ENCODE data around the gene FXN. TPM values are rescaled to one million over a fixed set of nuclear protein-coding genes. Genes with fewer than 3 reads are reported as not detected.
A peak's percentile ranks its signal among the peaks of the same experiment; 100 is the strongest.

The FXN gene
- total and polyA plus RNA-seq, 4 donors = 3.6 to 13.5 (median 10.6) TPM

DNA sequence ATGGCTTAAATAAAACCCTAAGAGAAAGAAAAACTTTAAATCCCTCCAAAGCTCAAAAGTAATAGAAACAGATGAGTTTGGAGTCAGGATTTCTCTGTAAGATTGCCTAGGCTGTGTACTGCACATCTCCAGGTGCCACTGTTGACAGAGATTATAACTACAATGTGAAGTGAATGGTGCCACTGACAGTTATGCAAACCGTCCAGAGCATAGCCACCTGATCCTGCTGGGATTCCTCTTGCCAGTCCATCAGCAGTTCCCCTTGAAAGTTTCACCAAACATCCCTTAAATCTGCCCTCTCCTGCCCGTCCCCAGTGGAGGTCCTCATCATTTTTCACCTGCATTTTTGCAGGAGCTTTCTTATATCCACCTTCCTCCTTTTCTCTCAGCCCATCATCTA is 42.5 kb downstream of the FXN start:
- no peak for DNase-seq
- Histone ChIP-seq H3K9me3 (ENCODE audit: control insufficient read depth in 4 of 4, insufficient read depth in 3 of 4, low read length in 3 of 4) (no peaks in the 10 kb centered on the region), H3K36me3 (ENCODE audit: control insufficient read depth in 4 of 4, insufficient read depth in 4 of 4, low read length in 4 of 4) (no peaks in the 10 kb centered on the region), H3K4me1 (ENCODE audit: control insufficient read depth in 5 of 5, insufficient read depth in 5 of 5, low read length in 5 of 5) (peaks cover 0 to 16% (median 1%) of the 10 kb centered on the region in 5 donors), H3K27me3 (ENCODE audit: control insufficient read depth in 3 of 3, insufficient read depth in 3 of 3, low read length in 2 of 3) (no peaks in the 10 kb centered on the region), H3K9ac (ENCODE audit: insufficient read depth in 1 of 2, low read length in 2 of 2) (no peak overlapping the region), H3K4me3 (no peak overlapping the region), H3K27ac (ENCODE audit: low read depth in 1 of 2, low read length in 1 of 2) (peak overlapping the region in 1 of 2 donors; percentile 34)
- TF ChIP-seq CTCF (IDR thresholded peaks at IDR 0.05; ENCODE audit: control extremely low read depth, extremely low read depth) = no peak
- ATAC-seq (ENCODE audit: insufficient read depth, low FRiP score) = no peak
- WGBS, 2 donors = 45 to 70% methylated on average over 2 of the region's 2 CpGs

DNA sequence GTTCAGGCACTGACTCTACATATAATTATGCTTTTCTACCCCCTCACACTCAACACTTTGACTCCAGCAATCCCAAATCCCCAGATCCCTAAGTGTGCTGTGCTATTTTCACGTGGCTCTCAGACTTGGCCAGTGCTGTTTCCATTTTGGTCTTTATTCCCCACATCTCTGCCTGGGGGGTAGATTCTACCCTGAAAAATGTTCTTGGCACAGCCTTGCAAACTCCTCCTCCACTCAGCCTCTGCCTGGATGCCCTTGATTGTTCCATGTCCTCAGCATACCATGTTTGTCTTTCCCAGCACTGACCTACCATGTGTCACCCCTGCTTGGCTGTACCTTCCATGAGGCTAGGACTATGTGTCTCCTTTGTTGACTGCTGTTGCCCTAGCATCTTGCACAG is 43.0 kb downstream of the FXN start:
- WGBS, 2 donors = 0 to 26% methylated on average over 1 of the region's 1 CpG
- Histone ChIP-seq H3K9ac (ENCODE audit: insufficient read depth in 1 of 2, low read length in 2 of 2) (no peak overlapping the region), H3K9me3 (ENCODE audit: control insufficient read depth in 4 of 4, insufficient read depth in 3 of 4, low read length in 3 of 4) (no peaks in the 10 kb centered on the region), H3K27ac (ENCODE audit: low read depth in 1 of 2, low read length in 1 of 2) (peak overlapping the region in 1 of 2 donors; percentile 53), H3K36me3 (ENCODE audit: control insufficient read depth in 4 of 4, insufficient read depth in 4 of 4, low read length in 4 of 4) (no peaks in the 10 kb centered on the region), H3K4me1 (ENCODE audit: control insufficient read depth in 5 of 5, insufficient read depth in 5 of 5, low read length in 5 of 5) (peaks cover 0 to 16% (median 1%) of the 10 kb centered on the region in 5 donors), H3K27me3 (ENCODE audit: control insufficient read depth in 3 of 3, insufficient read depth in 3 of 3, low read length in 2 of 3) (no peaks in the 10 kb centered on the region), H3K4me3 (no peak overlapping the region)
- DNase-seq (peak in 2 of 3 donors; percentile 39 to 49), ATAC-seq (ENCODE audit: insufficient read depth, low FRiP score) (peak; percentile 47)
- TF ChIP-seq CTCF (IDR thresholded peaks at IDR 0.05; ENCODE audit: control extremely low read depth, extremely low read depth) = no peak

DNA sequence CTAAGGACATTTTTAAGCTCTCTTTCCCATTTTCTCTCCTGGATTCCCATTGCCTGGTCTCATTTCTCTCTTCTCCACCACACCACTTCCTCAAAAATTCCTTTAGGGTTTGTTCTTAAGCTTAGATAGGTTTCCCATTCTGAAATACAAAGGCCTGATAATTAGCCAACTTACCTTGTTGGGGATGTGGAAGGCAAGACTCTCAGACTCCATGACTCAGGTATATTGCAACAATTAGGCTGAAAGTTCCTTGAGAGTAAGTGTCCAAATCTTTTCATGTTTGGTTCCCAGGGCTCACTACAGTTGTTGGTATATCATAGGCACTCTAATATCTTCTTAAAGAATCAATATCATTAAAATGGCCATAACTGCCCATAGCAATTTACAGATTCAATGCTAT is 43.6 kb downstream of the FXN start:
- no peak for TF ChIP-seq CTCF (IDR thresholded peaks at IDR 0.05; ENCODE audit: control extremely low read depth, extremely low read depth)
- Histone ChIP-seq H3K27me3 (ENCODE audit: control insufficient read depth in 3 of 3, insufficient read depth in 3 of 3, low read length in 2 of 3) (no peaks in the 10 kb centered on the region), H3K9me3 (ENCODE audit: control insufficient read depth in 4 of 4, insufficient read depth in 3 of 4, low read length in 3 of 4) (no peaks in the 10 kb centered on the region), H3K9ac (ENCODE audit: insufficient read depth in 1 of 2, low read length in 2 of 2) (no peak overlapping the region), H3K4me3 (no peak overlapping the region), H3K36me3 (ENCODE audit: control insufficient read depth in 4 of 4, insufficient read depth in 4 of 4, low read length in 4 of 4) (no peaks in the 10 kb centered on the region), H3K4me1 (ENCODE audit: control insufficient read depth in 5 of 5, insufficient read depth in 5 of 5, low read length in 5 of 5) (peaks cover 0 to 16% (median 1%) of the 10 kb centered on the region in 5 donors), H3K27ac (ENCODE audit: low read depth in 1 of 2, low read length in 1 of 2) (peak overlapping the region in 1 of 2 donors; percentile 53)
- ATAC-seq (ENCODE audit: insufficient read depth, low FRiP score) = no peak
- no peak for DNase-seq

DNA sequence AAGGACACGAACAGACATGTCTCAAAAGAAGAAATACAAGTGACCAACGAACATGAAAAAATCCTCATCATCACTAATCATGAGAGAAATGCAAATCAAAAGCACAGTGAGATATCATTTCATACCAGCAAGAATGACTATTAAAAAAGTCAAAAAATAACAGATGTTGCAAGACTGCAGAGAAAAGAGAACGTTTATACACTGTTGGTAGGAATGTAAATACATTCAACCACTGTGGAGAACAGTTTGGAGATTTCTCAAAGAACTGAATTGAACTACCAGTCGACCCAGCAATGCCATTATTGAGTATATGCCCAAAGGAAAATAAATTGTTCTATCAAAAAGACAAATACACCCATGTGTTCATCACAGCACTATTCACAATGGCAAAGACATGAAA is 45.7 kb downstream of the FXN start:
- H3K27me3 ChIP-seq (ENCODE audit: control insufficient read depth in 3 of 3, insufficient read depth in 3 of 3, low read length in 2 of 3) = no peaks in the 10 kb centered on the region

More for the DNA sequence above, 45.7 kb downstream of the FXN start:
- ATAC-seq (ENCODE audit: insufficient read depth, low FRiP score) (no peak), DNase-seq (no peak)
- no peak overlapping the region for H3K4me3 ChIP-seq
- H3K27ac ChIP-seq (ENCODE audit: low read depth in 1 of 2, low read length in 1 of 2) = no peak overlapping the region
- H3K36me3 ChIP-seq (ENCODE audit: control insufficient read depth in 4 of 4, insufficient read depth in 4 of 4, low read length in 4 of 4) = no peaks in the 10 kb centered on the region
- no peak overlapping the region for H3K9ac ChIP-seq (ENCODE audit: insufficient read depth in 1 of 2, low read length in 2 of 2)
- peaks cover 0 to 22% (median 2%) of the 10 kb centered on the region in 5 donors for H3K4me1 ChIP-seq (ENCODE audit: control insufficient read depth in 5 of 5, insufficient read depth in 5 of 5, low read length in 5 of 5)
- no peaks in the 10 kb centered on the region for H3K9me3 ChIP-seq (ENCODE audit: control insufficient read depth in 4 of 4, insufficient read depth in 3 of 4, low read length in 3 of 4)
- no peak for TF ChIP-seq CTCF (IDR thresholded peaks at IDR 0.05; ENCODE audit: control extremely low read depth, extremely low read depth)
- WGBS, 2 donors = 76 to 85% methylated on average over 4 of the region's 4 CpGs
